Parathyroid adenoma (tissue), 2 donors: ENCODE results near the gene NLGN1.

Experiments used
- H2AFZ ChIP-seq: fragments of 300-600 bp; sonication (generic); one replicate; pipeline ENCODE4 v1.7.0; 2017; ENCODE audit warnings: antibody characterized with exemption, mild to moderate bottlenecking
- H3K27ac ChIP-seq: fragments of 300-600 bp; sonication (generic); one replicate; pipeline ENCODE4 v1.7.0; 2017
- H3K27me3 ChIP-seq: fragments of 300-600 bp; sonication (generic); one replicate; pipeline ENCODE4 v1.7.0; 2017; ENCODE audit warnings: low read length; ENCODE audit not compliant: control insufficient read depth, insufficient read depth
- H3K36me3 ChIP-seq: fragments of 300-600 bp; sonication (generic); one replicate; pipeline ENCODE4 v1.7.0; 2017; ENCODE audit warnings: low read length; ENCODE audit not compliant: control insufficient read depth, insufficient read depth
- H3K4me1 ChIP-seq: fragments of 300-600 bp; sonication (generic); one replicate; pipeline ENCODE4 v1.7.0; 2017; ENCODE audit warnings: control low read depth
- H3K4me2 ChIP-seq: fragments of 300-600 bp; sonication (generic); one replicate; pipeline ENCODE4 v1.7.0; 2017; ENCODE audit warnings: low read length
- H3K4me3 ChIP-seq: fragments of 300-600 bp; sonication (generic); one replicate; pipeline ENCODE4 v1.7.0; 2017; ENCODE audit warnings: low read depth, low read length
- H3K79me2 ChIP-seq: fragments of 300-600 bp; sonication (generic); one replicate; pipeline ENCODE4 v1.7.0; 2017; ENCODE audit warnings: control low read depth
- H3K9ac ChIP-seq: fragments of 300-600 bp; sonication (generic); one replicate; pipeline ENCODE4 v1.7.0; 2017; ENCODE audit warnings: mild to moderate bottlenecking
- H3K9me3 ChIP-seq: fragments of 300-600 bp; sonication (generic); one replicate; pipeline ENCODE4 v1.7.0; 2017; ENCODE audit warnings: low read length; ENCODE audit not compliant: control insufficient read depth
- CTCF ChIP-seq: fragments of 300-600 bp; sonication (generic); IDR thresholded peaks from one replicate; pipeline ENCODE4 v1.7.0; 2017; ENCODE audit warnings: antibody characterized with exemption, mild to moderate bottlenecking
- donor health status: primary hyperparathyroidism.

Gene NLGN1

GRCh38 chr3:173743516-173743915 lies 346.0 kb downstream of the NLGN1 start:
- Histone ChIP-seq H3K9ac (no peak overlapping the region), H3K4me1 (no peaks in the 10 kb centered on the region), H3K9me3 (no peaks in the 10 kb centered on the region), H3K36me3 (no peaks in the 10 kb centered on the region), H3K27me3 (no peaks in the 10 kb centered on the region), H2AFZ (no peak overlapping the region), H3K79me2 (no peaks in the 10 kb centered on the region), H3K4me3 (no peak overlapping the region), H3K4me2 (no peak overlapping the region), H3K27ac (no peak overlapping the region)
- no peak for TF ChIP-seq CTCF

DNA sequence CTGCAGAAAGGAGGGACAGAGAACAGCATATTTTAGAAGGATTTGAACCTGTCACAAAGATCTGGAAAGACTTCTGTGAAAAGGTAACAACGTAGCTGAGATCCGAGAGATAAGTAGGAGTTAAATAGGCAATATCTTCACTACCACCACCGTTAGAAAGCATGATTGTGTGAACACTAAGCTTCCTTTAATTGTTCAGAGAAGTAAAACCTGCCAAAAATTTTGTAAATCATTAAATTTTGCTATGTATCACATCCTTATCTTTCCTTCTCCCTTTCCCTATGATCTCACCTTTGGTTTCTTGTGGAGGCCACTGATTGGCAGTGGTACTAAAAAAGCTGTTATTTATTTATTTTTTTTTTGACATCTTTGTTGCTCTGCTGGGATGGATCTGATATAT lies 346.9 kb downstream of the NLGN1 start:
- no peaks in the 10 kb centered on the region for H3K36me3 ChIP-seq
- no peaks in the 10 kb centered on the region for H3K4me1 ChIP-seq
- no peaks in the 10 kb centered on the region for H3K79me2 ChIP-seq
- H3K4me3 ChIP-seq: no peak overlapping the region
- no peak overlapping the region for H3K9ac ChIP-seq
- no peaks in the 10 kb centered on the region for H3K27me3 ChIP-seq
- H3K27ac ChIP-seq: no peak overlapping the region
- TF ChIP-seq CTCF: no peak
- no peaks in the 10 kb centered on the region for H3K9me3 ChIP-seq
- H2AFZ ChIP-seq: no peak overlapping the region
- H3K4me2 ChIP-seq: no peak overlapping the region

- Histone ChIP-seq H3K4me1 (no peaks in the 10 kb centered on the region), H3K4me2 (no peak overlapping the region), H3K4me3 (no peak overlapping the region), H2AFZ (no peak overlapping the region), H3K9me3 (no peaks in the 10 kb centered on the region), H3K27ac (no peak overlapping the region), H3K27me3 (no peaks in the 10 kb centered on the region), H3K79me2 (no peaks in the 10 kb centered on the region), H3K36me3 (no peaks in the 10 kb centered on the region), H3K9ac (no peak overlapping the region)
- no peak for TF ChIP-seq CTCF
Measured at GRCh38 chr3:173744895-173745294, 347.4 kb downstream of the NLGN1 start.

DNA sequence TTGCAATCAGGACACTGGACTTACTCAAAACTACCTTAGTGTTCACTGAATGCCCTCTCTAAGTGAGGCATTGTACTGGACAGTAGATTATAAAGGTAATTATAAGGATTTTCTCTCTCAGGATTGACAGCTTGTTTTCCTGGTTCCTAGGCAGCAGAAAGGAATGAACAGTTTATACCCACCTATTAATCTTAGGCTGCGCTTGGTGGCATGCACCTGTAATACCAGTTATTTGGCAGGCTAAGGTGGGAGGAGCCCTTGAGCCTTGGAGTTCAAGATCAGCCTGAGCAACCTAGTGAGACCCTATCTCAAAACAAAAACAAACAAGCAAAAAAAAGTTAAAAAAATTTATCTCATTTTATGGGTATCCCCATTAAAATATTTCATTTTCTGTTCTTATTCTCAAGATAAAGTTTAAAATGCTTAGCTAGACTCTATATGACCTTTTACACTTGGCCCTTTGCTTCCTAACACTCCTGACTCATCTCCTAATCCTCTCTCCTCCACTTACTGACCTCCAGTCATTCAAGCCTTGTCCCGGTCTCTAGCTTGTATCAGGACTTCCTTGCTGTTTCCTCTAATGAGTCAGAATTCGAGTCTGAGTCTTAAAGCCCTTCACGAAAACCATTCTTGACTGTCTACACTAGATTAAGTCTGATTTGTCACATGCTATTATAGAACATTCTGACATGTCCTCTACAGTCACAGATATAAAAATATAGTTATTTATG lies 348.6 kb downstream of the NLGN1 start:
- Histone ChIP-seq H3K79me2 (no peaks in the 10 kb centered on the region), H3K4me3 (no peak overlapping the region), H3K4me2 (no peak overlapping the region), H3K9me3 (no peaks in the 10 kb centered on the region), H2AFZ (no peak overlapping the region), H3K36me3 (no peaks in the 10 kb centered on the region), H3K9ac (no peak overlapping the region), H3K4me1 (no peaks in the 10 kb centered on the region), H3K27ac (no peak overlapping the region), H3K27me3 (no peaks in the 10 kb centered on the region)
- TF ChIP-seq CTCF: no peak

GRCh38 chr3:173747427-173747826 lies 349.9 kb downstream of the NLGN1 start:
- H3K4me3 ChIP-seq: no peak overlapping the region
- H3K27ac ChIP-seq: no peak overlapping the region
- H3K4me2 ChIP-seq: no peak overlapping the region
- no peaks in the 10 kb centered on the region for H3K27me3 ChIP-seq
- H2AFZ ChIP-seq: no peak overlapping the region
- H3K9me3 ChIP-seq: no peaks in the 10 kb centered on the region
- no peaks in the 10 kb centered on the region for H3K4me1 ChIP-seq
- H3K79me2 ChIP-seq: no peaks in the 10 kb centered on the region
- H3K9ac ChIP-seq: no peak overlapping the region
- no peaks in the 10 kb centered on the region for H3K36me3 ChIP-seq
- no peak for TF ChIP-seq CTCF
